ENCODE data around the gene ZNF784.
A peak's percentile ranks its signal among the peaks of the same experiment; 100 is the strongest.
"Not testable (repeated sequence)": the region's sequence is repeated elsewhere in the genome, so short reads cannot be mapped to it uniquely, and the experiment has no call there.

ZNF784 gene

DNA sequence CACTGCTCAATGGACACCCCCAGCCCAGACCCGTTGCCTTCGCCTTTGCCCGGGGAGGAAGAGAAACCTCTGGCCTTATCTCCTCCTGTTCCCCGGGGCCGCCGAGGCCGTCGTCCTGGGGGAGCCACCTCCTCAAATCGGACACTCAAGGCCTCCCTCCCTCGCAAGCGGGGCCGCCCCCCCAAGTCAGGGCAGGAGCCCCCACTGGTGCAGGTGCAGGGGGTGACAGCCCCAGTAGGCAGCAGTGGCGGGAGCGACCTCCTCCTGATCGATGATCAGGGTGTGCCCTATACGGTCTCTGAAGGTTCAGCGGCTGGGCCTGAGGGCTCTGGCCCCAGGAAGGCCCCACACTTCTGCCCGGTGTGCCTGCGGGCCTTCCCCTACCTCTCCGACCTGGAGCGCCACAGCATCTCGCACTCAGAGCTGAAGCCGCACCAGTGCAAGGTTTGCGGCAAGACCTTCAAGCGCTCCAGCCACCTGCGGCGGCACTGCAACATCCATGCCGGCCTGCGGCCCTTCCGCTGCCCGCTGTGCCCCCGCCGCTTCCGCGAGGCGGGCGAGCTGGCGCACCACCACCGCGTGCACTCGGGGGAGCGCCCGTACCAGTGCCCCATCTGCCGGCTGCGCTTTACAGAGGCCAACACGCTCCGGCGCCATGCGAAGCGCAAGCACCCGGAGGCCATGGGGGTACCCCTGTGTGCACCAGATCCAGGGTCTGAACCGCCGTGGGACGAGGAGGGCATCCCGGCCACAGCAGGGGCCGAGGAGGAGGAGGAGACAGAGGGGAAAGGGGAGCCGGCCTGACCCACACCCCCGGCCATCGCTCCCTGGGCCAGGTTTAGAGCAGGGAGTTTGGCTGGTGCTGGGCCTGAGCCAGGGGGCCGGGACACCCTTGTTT is 22.0 kb downstream of the ZNF784 start:
- DNase-seq, result no peak

DNA sequence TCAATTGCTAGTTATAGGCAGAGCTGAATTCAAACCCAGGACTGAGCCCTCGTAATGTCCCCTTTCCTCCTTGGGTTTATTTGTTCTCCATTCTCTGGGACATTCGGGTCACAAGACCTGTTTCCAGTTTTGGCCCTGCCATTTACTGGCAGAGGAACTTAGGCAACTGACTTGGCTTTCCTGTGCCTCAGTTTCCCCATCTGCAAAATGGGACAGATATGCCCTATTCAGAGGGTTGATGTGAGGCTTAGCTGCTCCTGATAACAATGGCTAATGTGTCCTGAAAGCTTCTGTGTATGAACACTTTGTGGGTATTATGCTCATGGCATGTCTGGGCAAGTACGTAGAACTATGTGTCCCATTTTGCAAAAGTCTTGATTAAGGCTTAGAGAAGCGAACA is 23.3 kb downstream of the ZNF784 start:
- DNase-seq, result no peak

DNA sequence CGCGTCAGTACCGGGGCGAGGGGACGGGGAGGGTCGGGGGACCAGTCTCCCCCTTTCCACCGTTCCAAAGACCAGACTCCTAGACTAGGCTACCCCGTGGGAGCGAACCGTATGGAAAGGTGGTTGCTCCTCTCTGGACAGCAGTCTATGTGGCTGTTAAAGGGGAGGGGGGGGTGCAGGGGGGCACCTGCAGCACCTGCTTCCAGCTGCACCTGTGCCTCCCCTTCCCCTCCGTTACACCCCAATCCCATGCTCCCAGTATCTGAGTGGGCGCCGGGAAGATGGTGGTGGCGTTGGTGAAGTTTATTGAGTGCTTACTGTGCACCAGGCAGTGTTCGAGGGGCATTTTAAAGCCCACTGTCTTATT is 23.7 kb downstream of the ZNF784 start:
- DNase-seq, result no peak

DNA sequence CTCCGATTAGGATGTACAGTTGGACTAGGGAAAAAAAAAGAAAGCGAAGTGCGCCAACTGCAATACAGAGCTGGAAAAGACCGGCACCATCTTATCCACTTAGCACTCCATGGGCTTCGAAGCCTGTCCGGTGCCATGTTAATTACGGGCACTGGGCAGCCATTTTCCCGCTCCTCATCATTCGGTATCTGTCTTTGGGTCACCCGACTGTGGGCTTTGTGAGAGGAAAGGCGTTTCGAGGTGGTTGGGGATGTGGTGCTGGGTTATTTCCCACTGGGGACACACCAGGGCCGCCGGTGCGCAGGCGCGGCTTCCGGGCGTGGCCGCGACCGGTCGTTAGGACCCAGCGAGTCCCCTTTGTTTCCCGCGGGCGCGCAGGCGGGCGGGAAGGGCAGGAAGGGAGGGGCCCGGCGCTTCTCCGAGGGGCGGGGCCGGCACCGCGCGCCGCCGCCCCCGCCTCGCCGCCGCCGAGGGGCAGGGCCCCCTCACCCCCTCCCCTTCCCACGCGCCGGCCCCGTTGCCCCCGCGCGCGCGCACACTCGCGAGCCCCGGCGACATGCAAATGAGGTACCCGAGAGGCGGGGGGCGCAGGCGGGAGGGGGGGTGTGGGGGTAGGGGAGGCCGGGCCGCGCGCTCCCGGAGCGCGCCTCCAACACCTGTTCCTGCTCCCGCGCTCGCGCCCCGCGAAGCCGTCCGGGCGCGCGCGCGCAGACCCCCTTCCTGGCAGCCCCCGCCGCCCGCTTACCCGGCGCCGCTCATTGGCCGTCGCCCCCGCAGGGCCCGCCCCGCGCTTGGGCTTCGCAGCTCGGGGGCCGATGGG is 24.3 kb downstream of the ZNF784 start, which contains the start of gene ZNF524:
Gene ZNF524 (plus strand): TSS at position 447 of the 820 bp plus-strand sequence. CDS start 1,825 bp downstream, outside the sequence.
- peak; percentile 95 for DNase-seq

DNA sequence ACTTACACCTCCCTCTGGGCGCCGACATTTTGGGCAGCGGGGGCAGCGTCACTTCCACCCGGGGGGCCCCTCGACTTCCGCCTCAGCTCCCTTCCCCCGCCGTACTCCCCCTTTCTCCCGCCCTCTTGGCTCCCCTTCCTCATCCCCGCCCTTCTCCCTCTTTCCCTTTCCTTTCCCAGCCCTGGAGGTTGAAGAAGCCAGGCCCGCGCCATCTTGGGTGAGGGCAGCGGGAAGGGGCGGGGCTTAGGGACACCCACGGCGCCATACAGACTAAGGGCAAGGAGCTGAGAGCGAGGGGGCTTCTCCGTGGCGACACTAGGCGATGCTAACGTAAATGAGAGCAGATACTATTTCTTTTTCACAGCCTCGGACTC is 24.9 kb downstream of the ZNF784 start, which contains the start of gene FIZ1:
Gene FIZ1 (minus strand): TSS at position 50 of the 374 bp plus-strand sequence. CDS start 1,652 bp downstream, outside the sequence.
- peak; percentile 96 for DNase-seq

DNA sequence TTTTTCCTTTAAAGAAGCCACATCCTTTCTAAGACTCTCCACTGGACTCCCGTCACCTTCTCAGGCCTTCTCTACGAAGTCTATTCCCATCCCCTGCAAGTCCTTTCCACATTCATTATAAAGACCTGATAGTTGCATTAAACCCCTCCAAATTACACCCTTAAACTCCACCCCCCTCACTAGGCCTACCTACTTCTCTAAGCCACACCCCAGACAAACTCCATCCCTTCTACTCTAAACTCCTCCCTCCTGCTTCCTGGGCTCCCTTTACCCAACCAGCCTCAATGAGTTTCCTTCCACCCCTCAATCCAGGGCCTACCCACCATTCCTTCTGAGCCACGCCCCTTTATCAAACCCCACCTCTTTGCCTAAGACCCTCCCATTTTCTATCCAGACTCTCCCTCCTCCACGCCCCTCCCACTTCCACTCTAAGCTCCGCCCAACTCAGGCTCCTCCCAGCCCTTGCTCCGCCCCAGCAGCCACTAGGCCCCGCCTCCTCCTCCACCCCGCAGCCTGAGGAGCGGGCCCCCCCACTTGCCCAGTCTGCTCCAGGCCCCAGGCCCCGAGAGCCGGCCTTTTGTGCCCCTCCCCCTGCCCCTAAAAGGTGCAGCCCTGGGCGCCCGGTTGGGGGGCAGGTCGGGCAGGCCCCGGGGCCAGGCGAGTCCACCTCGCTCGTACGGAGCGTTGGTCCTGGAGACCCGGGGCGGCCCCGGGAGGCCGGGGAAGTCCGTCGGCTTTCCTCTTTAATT is 25.5 kb downstream of the ZNF784 start:
- DNase-seq, result peak; percentile 94

DNA sequence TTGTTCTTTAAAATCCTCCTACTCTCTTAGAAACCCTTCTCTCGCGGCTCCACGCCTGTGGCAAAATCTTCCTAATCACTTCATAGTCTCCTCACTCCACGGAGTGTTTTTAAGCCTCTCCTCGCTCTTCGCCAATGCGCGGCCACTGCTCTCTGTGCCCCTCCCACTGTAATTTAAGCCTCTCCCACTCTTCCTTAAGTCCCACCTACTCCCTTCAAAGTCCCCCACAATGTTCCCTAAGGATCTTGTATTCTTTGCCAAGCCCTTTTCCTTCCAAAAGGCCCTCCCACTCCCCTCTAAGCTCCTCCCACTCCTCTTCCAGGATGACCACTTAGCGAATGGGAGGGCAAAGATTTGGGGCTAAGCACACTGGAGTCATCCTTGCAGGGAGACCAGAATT is 26.3 kb downstream of the ZNF784 start:
- no peak for DNase-seq

DNA sequence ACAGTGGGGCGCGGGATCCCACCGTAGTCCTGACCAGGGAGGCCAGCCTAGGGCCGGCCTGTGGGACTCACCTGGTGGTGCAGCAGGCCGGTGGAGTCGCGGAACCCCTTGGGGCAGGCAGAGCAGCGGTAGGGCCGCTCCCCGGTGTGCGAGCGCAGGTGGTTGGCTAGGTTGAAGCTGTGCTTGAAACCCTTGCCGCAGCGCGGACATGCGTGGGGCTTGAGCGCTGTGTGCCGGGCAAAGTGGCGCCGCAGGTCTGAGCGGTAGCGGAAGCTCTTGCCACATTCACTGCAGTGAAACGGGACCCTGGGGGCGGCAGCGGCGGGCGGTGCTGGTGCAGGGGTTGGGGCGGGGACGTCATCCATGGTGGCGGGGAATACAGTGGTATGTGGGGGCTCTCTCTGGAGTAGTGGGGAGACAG is 26.9 kb downstream of the ZNF784 start:
- no peak for DNase-seq

DNA sequence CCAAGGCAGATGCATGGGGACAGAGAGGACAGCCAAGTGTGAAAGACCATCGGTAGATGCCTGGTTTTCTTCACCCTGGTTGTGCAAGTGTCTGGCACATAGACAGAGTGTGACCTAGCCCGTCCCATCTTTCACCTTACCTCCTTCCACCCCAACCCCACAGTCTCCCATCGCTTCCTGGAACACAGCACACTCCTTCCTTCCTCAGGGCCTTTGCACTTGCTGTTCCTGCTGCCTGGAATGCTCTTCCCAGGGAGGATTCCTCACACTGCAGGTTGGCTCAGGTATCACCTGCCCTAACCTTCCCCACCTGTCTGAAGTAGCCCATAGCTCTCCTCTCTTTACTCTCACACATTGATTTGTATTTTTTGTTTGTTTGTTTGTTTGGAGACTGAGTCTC is 28.1 kb downstream of the ZNF784 start:
- no peak for DNase-seq

DNA sequence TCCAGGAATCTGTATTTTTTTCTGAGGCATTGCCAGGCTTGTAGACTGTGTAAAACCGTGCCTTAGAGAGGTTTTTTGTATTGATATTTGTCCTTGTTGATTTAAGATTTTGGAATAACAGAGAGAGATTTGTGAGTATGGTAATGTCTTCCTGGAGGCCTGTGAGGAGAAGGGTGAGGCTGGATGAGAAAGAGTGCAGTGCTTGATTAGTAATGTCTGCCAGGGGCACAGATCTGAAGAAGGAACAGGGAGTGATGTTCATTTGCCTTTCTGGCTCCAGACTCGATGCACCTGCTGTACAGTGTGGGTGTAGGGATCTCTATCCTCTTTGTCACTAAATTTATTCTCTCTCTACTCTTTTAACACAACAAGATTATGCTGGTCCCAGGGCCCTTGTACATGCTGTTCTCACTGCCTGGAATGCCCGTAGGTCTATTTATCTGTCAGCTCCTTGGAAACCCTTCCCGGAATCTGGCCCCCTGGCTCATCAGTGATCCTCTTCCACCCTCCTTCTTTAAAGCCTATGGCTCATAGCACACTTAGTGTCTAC is 29.3 kb downstream of the ZNF784 start:
- no peak for DNase-seq

DNA sequence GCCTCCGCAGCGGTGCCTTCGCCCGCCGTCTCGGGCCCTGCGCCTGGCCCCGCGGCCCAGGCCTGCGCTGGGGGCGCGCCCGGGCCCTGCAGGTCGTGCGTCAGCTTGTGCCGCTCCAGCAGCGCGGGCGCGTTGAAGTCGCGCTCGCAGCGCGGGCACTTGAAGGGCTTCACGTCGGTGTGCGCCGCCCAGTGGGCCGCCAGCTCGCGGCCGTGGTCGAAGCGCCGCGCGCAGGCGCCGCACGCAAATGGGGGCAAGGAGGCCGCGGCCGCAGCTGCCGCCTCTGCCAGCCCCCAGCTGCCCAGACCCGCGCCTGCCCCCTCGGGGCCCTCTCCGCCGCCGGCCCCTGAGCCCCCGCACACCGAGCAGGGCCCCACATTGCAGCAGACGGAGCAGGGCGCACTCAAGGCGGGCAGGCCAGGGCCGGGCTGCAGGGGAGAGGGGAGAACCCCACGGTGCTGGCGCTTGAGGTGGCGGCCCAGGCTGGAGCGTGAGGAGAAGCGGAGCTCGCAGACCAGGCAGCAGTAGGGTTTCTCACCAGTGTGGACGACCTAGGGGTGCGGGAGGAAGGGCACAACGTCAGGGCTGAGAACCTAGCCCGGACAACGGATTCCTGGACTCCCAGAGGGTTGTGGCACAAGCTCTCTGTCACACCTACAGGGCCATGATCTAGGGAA is 31.1 kb downstream of the ZNF784 start:
- no peak for DNase-seq

DNA sequence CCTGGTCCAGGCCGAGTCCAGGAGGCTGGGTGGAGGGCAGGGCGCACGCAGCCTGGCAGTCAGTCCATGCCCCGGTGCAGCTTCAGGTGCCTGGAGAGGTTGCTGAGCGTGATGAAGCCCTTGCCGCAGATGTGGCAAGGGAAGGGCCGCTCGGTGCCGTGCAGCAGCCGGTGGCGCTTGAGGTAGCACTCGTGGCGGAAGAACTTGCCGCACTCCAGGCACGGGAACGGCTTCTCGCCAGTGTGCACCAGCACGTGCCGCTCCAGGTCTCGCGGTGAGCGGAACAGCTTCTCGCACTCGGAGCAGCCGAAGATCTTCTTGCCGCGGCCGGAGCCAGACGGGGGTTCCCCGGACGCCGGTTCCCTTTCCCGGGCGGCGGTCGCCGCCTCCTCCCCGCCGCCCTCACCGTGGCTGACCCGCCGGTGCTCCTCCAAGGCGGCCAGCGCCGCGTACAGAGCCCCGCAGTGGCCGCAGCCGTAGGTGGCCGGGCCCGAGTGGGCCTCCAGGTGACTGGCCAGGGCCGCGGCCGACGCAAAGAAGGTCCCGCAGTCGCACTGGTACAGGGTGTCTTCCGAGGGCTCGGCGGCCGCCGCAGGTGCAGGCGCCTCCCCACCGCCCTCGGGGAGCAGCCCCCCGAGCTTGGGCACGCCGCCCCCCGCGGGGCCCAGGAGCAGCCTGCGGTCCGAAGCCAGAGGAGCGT is 31.8 kb downstream of the ZNF784 start:
- DNase-seq, result no peak

DNA sequence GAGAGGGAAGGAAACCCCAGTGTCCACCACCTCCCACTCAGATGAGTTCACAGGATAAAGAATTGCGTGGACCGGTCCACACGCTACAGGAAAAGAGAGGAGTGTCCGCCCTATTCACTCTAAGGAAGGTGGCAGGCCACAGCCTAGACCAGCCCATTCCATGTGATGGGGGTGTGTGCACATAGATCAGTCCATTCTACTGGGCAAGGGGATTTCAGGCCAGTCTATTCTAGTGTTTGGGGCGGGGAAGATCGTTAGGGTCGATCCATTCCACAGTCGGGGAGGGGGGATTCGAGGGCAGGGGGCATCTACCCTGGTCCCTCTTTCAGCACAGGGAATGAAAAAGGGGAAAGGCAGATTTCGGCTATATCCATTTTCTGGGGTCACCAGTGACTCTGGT is 32.8 kb downstream of the ZNF784 start:
- no peak for DNase-seq

DNA sequence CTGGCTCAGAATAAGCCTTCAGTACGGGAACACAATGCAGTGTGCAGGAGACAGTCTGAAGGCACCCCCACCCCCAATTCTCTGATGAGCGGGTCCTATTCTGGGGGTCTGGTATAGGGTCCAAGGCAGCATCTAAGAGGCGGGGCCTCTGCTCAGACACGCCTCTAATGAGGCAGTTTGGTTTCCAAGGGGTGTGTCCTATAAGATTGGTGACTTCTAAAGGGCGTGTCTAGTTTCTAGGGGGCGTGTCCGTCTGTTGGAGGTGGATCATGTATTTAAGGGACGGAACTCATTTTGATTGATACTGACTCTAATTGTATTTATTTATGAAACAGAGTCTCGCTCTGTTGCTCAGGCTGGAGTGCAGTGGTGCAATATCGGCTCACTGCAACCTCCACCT is 33.7 kb downstream of the ZNF784 start:
- DNase-seq, result peak; percentile 29

DNA sequence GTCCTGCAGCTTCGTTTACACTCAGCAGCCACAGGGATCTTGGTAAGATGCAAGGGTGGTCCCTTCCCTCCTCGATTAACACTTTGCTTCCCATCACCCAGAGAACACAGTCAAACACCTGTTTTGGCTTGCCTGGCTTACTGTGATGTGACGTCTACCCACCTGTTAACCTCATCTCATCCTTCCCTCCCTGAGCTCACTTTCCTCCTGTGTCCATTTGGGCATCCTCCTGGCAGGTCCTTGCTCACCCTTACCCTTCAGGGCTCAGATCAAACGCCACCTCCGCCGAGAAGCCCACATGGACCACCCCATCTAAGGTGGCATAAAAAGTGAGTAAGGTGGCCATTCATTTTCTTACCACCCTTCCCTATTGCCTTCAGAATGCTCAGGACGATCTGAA is 34.3 kb downstream of the ZNF784 start:
- DNase-seq, result no peak

DNA sequence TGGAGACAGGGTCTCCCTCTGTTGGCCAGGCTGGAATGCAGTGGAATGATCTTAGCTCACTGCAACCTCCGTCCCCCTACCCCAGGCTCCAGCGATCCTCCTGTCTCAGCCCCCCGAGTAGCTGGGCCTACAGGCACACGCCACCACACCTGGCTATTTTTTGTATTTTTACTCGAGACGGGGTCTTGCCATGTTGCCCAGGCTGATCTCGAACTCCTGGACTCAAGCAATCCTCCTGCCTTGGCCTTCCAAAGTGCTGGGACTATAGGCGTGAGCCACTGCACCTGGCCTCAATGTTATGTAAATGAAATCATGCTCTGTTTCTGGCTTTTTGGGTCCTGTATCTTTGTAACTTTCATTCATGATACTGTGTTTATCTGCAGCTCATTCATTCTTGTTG is 35.6 kb downstream of the ZNF784 start:
- no peak for DNase-seq

DNA sequence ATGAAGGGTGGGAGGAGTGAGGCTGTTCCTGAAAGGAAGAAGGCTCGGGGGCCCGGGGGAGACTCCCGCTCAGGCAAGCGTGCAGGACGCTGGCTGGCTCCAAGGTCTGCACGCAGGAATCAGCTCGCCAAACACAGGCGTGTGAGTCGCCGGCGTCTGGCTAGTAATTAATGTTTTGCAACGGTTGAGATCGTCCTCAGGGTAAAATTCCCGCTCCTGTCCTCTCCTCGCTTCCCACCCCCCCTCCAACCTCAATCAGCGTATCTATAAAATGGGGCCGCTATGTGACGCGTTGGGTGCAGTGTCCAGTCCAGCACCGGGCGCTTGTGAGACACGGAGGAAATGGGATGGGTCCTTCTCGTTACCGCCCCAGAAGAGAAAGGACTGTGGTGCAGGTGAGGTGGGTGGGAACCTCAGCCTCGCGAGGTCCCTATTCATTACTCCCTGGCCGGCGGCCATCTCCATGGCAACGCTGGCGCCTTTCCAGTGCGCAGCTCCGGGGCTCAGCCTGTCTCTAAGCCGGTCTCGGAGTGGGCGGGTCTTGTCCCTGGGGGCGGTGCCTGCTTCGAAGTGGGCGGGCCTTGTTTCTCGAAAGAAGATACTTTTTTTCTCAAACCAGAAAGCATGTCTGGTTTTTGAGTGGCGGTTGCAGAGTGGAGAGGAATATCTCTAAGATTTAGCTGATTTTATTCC is 37.2 kb downstream of the ZNF784 start:
- DNase-seq, result peak; percentile 98

DNA sequence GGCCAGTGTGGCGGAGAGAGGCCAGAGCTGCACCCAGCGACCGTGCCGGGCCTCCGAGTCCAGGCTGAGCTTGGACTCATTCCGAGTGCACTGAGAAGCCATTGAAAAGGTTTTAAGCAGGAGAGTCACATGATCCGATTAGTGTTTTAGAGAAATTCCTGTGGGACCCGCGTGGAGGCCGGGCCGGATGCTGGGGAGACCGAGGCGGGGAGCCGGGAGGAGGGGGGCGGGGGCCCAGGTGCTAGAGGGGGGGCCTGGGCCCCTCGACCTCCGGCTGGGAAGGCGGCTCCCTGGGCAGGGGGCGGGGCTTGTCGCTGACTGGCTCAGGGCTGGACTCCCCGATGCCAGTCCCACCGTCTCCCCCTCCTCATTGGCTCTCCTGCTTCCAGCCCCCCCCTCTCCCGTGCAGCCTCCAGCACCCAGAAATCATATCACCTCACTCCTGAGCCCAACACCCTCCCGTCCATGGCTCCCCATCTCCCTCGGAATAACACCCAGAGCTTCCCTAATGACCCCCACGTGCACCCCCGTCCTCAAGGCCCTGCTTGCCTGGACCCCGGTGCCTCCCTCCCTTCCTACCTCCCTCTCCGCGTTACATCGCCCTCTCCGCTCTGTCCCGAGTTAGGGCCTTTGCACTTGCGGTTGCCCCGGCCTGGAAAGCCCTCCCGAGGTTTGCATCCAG is 38.6 kb downstream of the ZNF784 start:
- DNase-seq, result peak; percentile 94

DNA sequence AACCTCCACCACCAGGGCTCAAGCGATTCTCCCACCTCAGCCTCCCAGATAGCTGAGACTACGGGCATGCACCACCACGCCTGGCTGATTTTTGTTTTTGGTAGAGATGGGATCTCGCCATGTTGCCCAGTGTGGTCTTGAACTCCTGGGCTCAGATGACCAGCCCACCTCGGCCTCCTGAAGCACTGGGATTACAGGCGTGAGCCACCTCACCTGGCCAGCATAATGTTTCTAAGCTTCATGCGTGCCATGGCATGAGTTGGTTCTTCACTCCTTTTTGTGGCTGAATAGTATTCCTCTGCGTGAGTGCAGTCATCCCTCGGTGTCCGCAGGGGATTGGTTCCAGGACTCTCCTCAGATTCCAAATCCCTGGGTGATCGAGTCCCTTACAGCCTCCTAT is 39.5 kb downstream of the ZNF784 start:
- no peak for DNase-seq

DNA sequence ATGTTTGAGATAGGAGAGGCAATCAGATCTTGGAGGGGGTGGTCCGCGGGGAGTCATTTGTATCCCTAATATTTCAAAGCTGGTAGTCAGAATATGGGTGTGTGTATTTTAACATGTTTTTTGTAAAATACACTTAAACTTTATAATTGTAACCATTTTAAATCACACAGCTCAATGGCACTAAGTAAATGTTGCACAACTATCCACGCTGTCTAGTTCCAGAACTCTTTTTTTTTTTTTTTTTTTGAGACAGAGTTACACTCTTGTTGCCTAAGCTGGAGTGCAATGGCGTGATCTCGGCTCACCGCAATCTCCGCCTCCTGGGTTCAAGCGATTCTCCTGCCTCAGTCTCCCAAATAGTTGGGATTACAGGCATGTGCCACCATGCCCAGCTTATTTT is 40.5 kb downstream of the ZNF784 start:
- DNase-seq, result not testable (repeated sequence)

Measured in NCI-H1436 treated with DMSO at 0.1 percent for 48 hours (cell line).